ENCODE data around the gene TNIP1.

TNIP1 gene

DNA sequence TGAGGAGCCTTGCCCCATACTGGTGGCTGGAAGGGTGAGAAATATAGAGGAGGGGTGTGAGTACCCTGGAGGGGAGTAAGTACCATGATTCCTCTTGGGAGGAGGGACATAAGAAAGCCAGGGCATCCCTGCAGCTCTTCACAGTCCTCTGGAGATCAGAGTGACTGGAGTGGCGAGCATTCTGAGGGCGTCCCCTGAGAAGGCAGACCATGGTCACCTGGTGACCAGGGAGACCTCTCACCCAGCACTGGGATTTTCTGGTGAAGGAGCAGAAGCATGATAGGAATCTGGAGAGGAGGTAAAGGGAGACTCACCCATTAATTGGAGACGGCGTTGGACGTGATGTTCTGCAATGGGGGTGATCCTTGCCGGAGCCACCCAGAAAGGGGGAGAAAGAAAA, 88.1 kb downstream of the TNIP1 start:
- no peak for DNase-seq

DNA sequence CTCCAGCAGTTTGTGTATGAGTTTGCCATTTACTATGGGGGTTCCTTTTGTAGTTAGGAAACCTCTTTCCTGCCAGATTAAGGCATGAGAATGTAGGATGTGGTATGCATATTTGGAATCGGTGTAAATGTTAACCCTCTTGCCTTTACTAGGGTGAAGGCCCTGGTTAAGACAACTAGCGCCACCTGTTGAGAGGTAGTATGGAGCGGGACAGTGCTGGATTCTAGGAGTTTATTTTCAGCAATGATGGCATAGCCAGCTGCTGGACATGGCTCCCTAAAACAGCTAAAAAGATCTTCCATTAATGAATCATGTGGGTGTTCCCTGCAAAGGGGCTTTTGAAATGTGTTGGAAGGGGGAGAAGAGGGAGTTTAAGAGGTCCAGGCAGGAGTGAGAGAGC, 91.1 kb downstream of the TNIP1 start:
- DNase-seq: no peak

DNA sequence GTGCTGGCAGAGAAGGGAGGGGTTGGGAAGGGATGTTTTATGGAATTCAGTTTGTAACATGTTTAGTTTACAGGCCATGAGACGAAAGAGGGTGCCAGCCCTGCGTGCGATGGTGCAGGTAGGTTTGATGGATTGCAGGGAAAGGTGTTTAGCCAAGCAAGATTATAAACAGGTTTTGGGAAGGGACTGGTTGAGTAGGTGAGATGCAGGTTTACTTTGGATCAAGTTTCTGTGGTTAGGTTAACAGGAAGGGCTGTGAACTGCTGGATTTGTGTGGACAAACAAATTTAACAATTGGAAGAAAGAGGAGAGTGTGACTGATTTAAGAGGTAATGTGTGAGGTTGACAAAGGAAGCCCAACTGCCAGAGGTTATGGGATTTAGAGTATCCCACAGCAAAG, 93.1 kb downstream of the TNIP1 start:
- DNase-seq: no peak
